ENCODE data around the gene N4BP2. TPM values are rescaled to one million over a fixed set of nuclear protein-coding genes. Genes with fewer than 3 reads are reported as not detected.

N4BP2 gene
- total and polyA plus RNA-seq, 2 experiments from 2014 or later: 11.2 to 28.8 TPM

- H3K9me3 ChIP-seq (ENCODE audit: low read depth): no peaks in the 10 kb centered on the region
- no peaks in the 10 kb centered on the region for H3K79me2 ChIP-seq
- H3K27ac ChIP-seq: no peak overlapping the region
- no peaks in the 10 kb centered on the region for H3K27me3 ChIP-seq
- H3K36me3 ChIP-seq (replicated peaks; ENCODE audit: insufficient read depth, low read depth): no peaks in the 10 kb centered on the region
- 88% methylated on average over 3 of the region's 3 CpGs for WGBS (ENCODE audit: low lambda C conversion rate, missing lambda C conversion rate)
- TF ChIP-seq CTCF (IDR thresholded peaks at IDR 0.05; ENCODE audit: poor library complexity) (no peak), EZH2phosphoT487 (IDR thresholded peaks at IDR 0.05; ENCODE audit: low read depth, severe bottlenecking, unreplicated experiment) (no peak), EZH2 (IDR thresholded peaks at IDR 0.05; ENCODE audit: borderline replicate concordance) (no peak)
- no peak overlapping the region for H3K4me2 ChIP-seq
- H3K4me1 ChIP-seq (ENCODE audit: insufficient read depth): no peaks in the 10 kb centered on the region
- no peak for DNase-seq (ENCODE audit: low spot score)
- no peak overlapping the region for H3K4me3 ChIP-seq
- no peak overlapping the region for H2AFZ ChIP-seq
- no peaks in the 10 kb centered on the region for H4K20me1 ChIP-seq (ENCODE audit: insufficient read depth, poor library complexity, severe bottlenecking)
- H3K9me2 ChIP-seq (replicated peaks; ENCODE audit: insufficient read depth): no peaks in the 10 kb centered on the region
Measured at GRCh38 chr4:40164459-40164858, 107.8 kb downstream of the N4BP2 start.

GRCh38 chr4:40165916-40166315, 109.3 kb downstream of the N4BP2 start:
- Histone ChIP-seq H2AFZ (no peak overlapping the region), H4K20me1 (ENCODE audit: insufficient read depth, poor library complexity, severe bottlenecking) (no peaks in the 10 kb centered on the region), H3K9me2 (replicated peaks; ENCODE audit: insufficient read depth) (no peaks in the 10 kb centered on the region), H3K9me3 (ENCODE audit: low read depth) (no peaks in the 10 kb centered on the region), H3K27me3 (no peaks in the 10 kb centered on the region), H3K4me1 (ENCODE audit: insufficient read depth) (no peaks in the 10 kb centered on the region), H3K79me2 (no peaks in the 10 kb centered on the region), H3K4me3 (no peak overlapping the region), H3K4me2 (no peak overlapping the region), H3K36me3 (replicated peaks; ENCODE audit: insufficient read depth, low read depth) (no peaks in the 10 kb centered on the region), H3K27ac (no peak overlapping the region)
- DNase-seq (ENCODE audit: low spot score): no peak
- WGBS (ENCODE audit: low lambda C conversion rate, missing lambda C conversion rate): 93% methylated on average over 1 of the region's 1 CpG
- no peak for TF ChIP-seq EZH2phosphoT487 (IDR thresholded peaks at IDR 0.05; ENCODE audit: low read depth, severe bottlenecking, unreplicated experiment)
- TF ChIP-seq EZH2 (IDR thresholded peaks at IDR 0.05; ENCODE audit: borderline replicate concordance): no peak
- TF ChIP-seq CTCF (IDR thresholded peaks at IDR 0.05; ENCODE audit: poor library complexity): no peak

- no peaks in the 10 kb centered on the region for H3K36me3 ChIP-seq (replicated peaks; ENCODE audit: insufficient read depth, low read depth)
- no peak overlapping the region for H3K4me2 ChIP-seq
- H3K79me2 ChIP-seq: no peaks in the 10 kb centered on the region
- TF ChIP-seq CTCF (IDR thresholded peaks at IDR 0.05; ENCODE audit: poor library complexity): no peak
- no peak for TF ChIP-seq EZH2phosphoT487 (IDR thresholded peaks at IDR 0.05; ENCODE audit: low read depth, severe bottlenecking, unreplicated experiment)
- no peak for TF ChIP-seq EZH2 (IDR thresholded peaks at IDR 0.05; ENCODE audit: borderline replicate concordance)
- no peaks in the 10 kb centered on the region for H3K9me3 ChIP-seq (ENCODE audit: low read depth)
- no peaks in the 10 kb centered on the region for H3K27me3 ChIP-seq
- H3K9me2 ChIP-seq (replicated peaks; ENCODE audit: insufficient read depth): no peaks in the 10 kb centered on the region
- H3K27ac ChIP-seq: no peak overlapping the region
- DNase-seq (ENCODE audit: low spot score): no peak
- no peaks in the 10 kb centered on the region for H3K4me1 ChIP-seq (ENCODE audit: insufficient read depth)
- H2AFZ ChIP-seq: no peak overlapping the region
- no peaks in the 10 kb centered on the region for H4K20me1 ChIP-seq (ENCODE audit: insufficient read depth, poor library complexity, severe bottlenecking)
- H3K4me3 ChIP-seq: no peak overlapping the region
Measured at GRCh38 chr4:40168070-40168469, 111.4 kb downstream of the N4BP2 start.

GRCh38 chr4:40170588-40170987, 113.9 kb downstream of the N4BP2 start:
- Histone ChIP-seq H3K27me3 (no peaks in the 10 kb centered on the region), H3K4me3 (no peak overlapping the region), H3K36me3 (replicated peaks; ENCODE audit: insufficient read depth, low read depth) (no peaks in the 10 kb centered on the region), H3K4me2 (no peak overlapping the region), H4K20me1 (ENCODE audit: insufficient read depth, poor library complexity, severe bottlenecking) (no peaks in the 10 kb centered on the region), H3K9me2 (replicated peaks; ENCODE audit: insufficient read depth) (no peaks in the 10 kb centered on the region), H3K27ac (no peak overlapping the region), H3K9me3 (ENCODE audit: low read depth) (no peaks in the 10 kb centered on the region), H3K4me1 (ENCODE audit: insufficient read depth) (no peaks in the 10 kb centered on the region), H2AFZ (no peak overlapping the region), H3K79me2 (no peaks in the 10 kb centered on the region)
- no peak for DNase-seq (ENCODE audit: low spot score)
- TF ChIP-seq EZH2phosphoT487 (IDR thresholded peaks at IDR 0.05; ENCODE audit: low read depth, severe bottlenecking, unreplicated experiment) (no peak), CTCF (IDR thresholded peaks at IDR 0.05; ENCODE audit: poor library complexity) (no peak), EZH2 (IDR thresholded peaks at IDR 0.05; ENCODE audit: borderline replicate concordance) (no peak)

Data from hepatocyte (in vitro differentiated cells).